HG02884 (cell line): ENCODE measurements around the gene NBPF20.
A peak's percentile ranks its signal among the peaks of the same experiment; 100 is the strongest.
"Not testable (repeated sequence)": the region's sequence is repeated elsewhere in the genome, so short reads cannot be mapped to it uniquely, and the experiment has no call there.

Experiments used
- ATAC-seq: cut with Tn5 transposase; IDR thresholded peaks from one replicate; pipeline ENCODE4 v1.9.1; 2021; ENCODE audit warnings: mild to moderate bottlenecking, moderate library complexity; ENCODE audit not compliant: unreplicated experiment

NBPF20 gene

GRCh38 chr1:145430830-145431229, 5.4 kb upstream of the NBPF20 start:
- ATAC-seq = not testable (repeated sequence)

GRCh38 chr1:145429329-145429728, 3.9 kb upstream of the NBPF20 start:
- ATAC-seq = not testable (repeated sequence)

GRCh38 chr1:145424612-145425435, 579 bp downstream of the NBPF20 start:
- peak; percentile 74 for ATAC-seq

GRCh38 chr1:145415149-145415548, 10.3 kb downstream of the NBPF20 start:
- ATAC-seq = not testable (repeated sequence)

GRCh38 chr1:145407266-145407665, 18.1 kb downstream of the NBPF20 start:
- not testable (repeated sequence) for ATAC-seq

- not testable (repeated sequence) for ATAC-seq
Observed at GRCh38 chr1:145404949-145405348, 20.5 kb downstream of the NBPF20 start.

GRCh38 chr1:145400701-145401100, 24.7 kb downstream of the NBPF20 start:
- ATAC-seq = not testable (repeated sequence)
